ENCODE measurements around the gene PAF1.
"Not testable (repeated sequence)": the region's sequence is repeated elsewhere in the genome, so short reads cannot be mapped to it uniquely, and the experiment has no call there.

PAF1 gene

DNA sequence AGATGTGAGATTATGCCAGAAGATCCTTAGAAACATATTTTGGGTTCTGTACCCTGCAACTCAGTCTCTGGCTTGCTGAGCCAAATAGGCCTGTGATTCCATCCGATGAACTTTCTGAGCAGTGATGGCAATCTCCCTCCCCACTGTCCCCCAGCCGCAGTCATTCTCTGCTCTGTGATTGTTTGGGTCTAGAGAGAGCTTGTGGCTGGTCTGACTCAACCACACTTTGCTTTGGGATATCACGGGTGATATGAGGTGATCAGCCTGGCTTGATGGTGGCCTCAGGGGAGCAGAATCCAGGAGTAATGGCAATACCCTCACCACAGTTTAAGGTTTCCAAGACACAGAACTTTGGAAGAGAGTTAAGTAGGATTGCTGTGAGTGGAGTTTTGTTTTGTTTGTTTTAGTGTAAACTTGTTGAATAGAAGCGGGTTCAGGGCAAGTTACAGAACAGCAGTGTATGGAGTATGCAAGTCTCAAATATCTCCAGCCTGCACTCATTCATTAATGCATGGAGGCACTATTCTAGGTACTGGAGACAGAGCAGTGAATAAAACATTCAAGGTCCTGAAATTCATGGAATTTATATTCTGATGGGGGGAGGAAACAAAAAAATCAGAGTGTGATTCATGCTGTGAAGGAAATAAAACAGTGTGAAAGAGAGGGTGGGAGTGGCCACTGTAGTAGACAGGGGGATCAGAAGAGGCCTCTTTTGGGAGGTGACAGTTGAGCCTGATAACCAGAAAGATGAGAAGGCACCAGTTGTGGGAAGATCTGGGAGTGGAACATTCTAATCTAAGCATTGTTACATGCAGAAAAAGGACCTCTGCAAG, 43.4 kb downstream of the PAF1 start:
- DNase-seq (ENCODE audit: low read depth, low spot score): no peak
- H3K4me3 ChIP-seq (ENCODE audit: low read depth, low read length): no peak overlapping the region
- ChIA-PET CTCF (interaction anchor here (0.9 to 2.5 kb wide), 4 partner anchors 9 to 225 kb away, joined by 3 to 9 read pairs (median 3); no protein-coding TSS in a partner anchor), POLR2A (interaction anchor here (1.2 kb wide), 1 partner anchor 8 kb away, joined by 3 read pairs; no protein-coding TSS in a partner anchor)
- TF ChIP-seq, protein P1, sequence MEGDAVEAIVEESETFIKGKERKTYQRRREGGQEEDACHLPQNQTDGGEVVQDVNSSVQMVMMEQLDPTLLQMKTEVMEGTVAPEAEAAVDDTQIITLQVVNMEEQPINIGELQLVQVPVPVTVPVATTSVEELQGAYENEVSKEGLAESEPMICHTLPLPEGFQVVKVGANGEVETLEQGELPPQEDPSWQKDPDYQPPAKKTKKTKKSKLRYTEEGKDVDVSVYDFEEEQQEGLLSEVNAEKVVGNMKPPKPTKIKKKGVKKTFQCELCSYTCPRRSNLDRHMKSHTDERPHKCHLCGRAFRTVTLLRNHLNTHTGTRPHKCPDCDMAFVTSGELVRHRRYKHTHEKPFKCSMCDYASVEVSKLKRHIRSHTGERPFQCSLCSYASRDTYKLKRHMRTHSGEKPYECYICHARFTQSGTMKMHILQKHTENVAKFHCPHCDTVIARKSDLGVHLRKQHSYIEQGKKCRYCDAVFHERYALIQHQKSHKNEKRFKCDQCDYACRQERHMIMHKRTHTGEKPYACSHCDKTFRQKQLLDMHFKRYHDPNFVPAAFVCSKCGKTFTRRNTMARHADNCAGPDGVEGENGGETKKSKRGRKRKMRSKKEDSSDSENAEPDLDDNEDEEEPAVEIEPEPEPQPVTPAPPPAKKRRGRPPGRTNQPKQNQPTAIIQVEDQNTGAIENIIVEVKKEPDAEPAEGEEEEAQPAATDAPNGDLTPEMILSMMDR (IDR thresholded peaks at IDR 0.05; ENCODE audit: insufficient read depth, low read length, missing control alignments): no peak

- no peak overlapping the region for H3K4me3 ChIP-seq (ENCODE audit: low read depth, low read length)
- ChIA-PET CTCF (interaction anchor here (0.7 to 2.5 kb wide), 4 partner anchors 9 to 52 kb away, joined by 3 to 9 read pairs (median 5); no protein-coding TSS in a partner anchor), POLR2A (no interaction called here)
- TF ChIP-seq, protein P1 (IDR thresholded peaks at IDR 0.05; ENCODE audit: insufficient read depth, low read length, missing control alignments): no peak
- no peak for DNase-seq (ENCODE audit: low read depth, low spot score)
Measured at GRCh38 chr19:39345956-39346355, 45.0 kb downstream of the PAF1 start.

- ChIA-PET POLR2A (interaction anchor here (1.0 to 1.9 kb wide), 7 partner anchors 20 to 221 kb away, joined by 4 to 19 read pairs (median 5); partner anchors contain the start of genes MED29, PAF1, PLEKHG2 and RPS16), CTCF (interaction anchor here (0.7 to 2.2 kb wide), 10 partner anchors 8 to 412 kb away, joined by 3 to 10 read pairs (median 4); partner anchors contain the start of genes MRPS12 and SARS2)
- TF ChIP-seq, protein P1 (IDR thresholded peaks at IDR 0.05; ENCODE audit: insufficient read depth, low read length, missing control alignments): no peak
- no peak for DNase-seq (ENCODE audit: low read depth, low spot score)
- peak overlapping the region; percentile 80 for H3K4me3 ChIP-seq (ENCODE audit: low read depth, low read length)
Measured at GRCh38 chr19:39342647-39343305, 48.1 kb downstream of the PAF1 start.

- ChIA-PET POLR2A (interaction anchor here (1.0 to 1.9 kb wide), 7 partner anchors 21 to 220 kb away, joined by 4 to 19 read pairs (median 5); partner anchors contain the start of genes MED29, PAF1, PLEKHG2 and RPS16), CTCF (interaction anchor here (0.7 to 3.6 kb wide), 11 partner anchors 9 to 411 kb away, joined by 3 to 12 read pairs (median 4); partner anchors contain the start of genes MRPS12 and SARS2)
- H3K4me3 ChIP-seq (ENCODE audit: low read depth, low read length): peak within 1 kb of the TSS; percentile 90
- peak; percentile 72 for DNase-seq (ENCODE audit: low read depth, low spot score)
- TF ChIP-seq, protein P1 (IDR thresholded peaks at IDR 0.05; ENCODE audit: insufficient read depth, low read length, missing control alignments): peak; percentile 88
Measured at GRCh38 chr19:39341719-39342604, 48.9 kb downstream of the PAF1 start, which contains the start of gene SAMD4B. Gene SAMD4B (plus strand): TSS chr19:39342421. CDS start chr19:39356894, 14,473 bp downstream.

- POLR2A ChIA-PET: interaction anchor here (0.7 to 1.4 kb wide), 3 partner anchors 15 to 71 kb away, joined by 3 to 5 read pairs (median 4); partner anchors contain the start of gene PLEKHG2
Measured at GRCh38 chr19:39341129-39341718, 49.7 kb downstream of the PAF1 start.

GRCh38 chr19:39340156-39340555, 50.8 kb downstream of the PAF1 start:
- H3K4me3 ChIP-seq (ENCODE audit: low read depth, low read length); DNase-seq (ENCODE audit: low read depth, low spot score); POLR2A ChIA-PET: not testable (repeated sequence)
- CTCF ChIA-PET: interaction anchor here (1.1 to 3.6 kb wide), 3 partner anchors 9 to 224 kb away, joined by 4 to 12 read pairs (median 5); no protein-coding TSS in a partner anchor

More at GRCh38 chr19:39341129-39341718, 49.7 kb downstream of the PAF1 start:
- CTCF ChIA-PET: interaction anchor here (1.0 to 3.6 kb wide), 5 partner anchors 10 to 222 kb away, joined by 3 to 12 read pairs (median 5); no protein-coding TSS in a partner anchor
- H3K4me3 ChIP-seq (ENCODE audit: low read depth, low read length): peak overlapping the region; percentile 90
- no peak for DNase-seq (ENCODE audit: low read depth, low spot score)
- TF ChIP-seq, protein P1 (IDR thresholded peaks at IDR 0.05; ENCODE audit: insufficient read depth, low read length, missing control alignments): peak; percentile 16

Measured in AG04449 (cell line).